ENCODE results near the gene CEP83. TPM values are rescaled to one million over a fixed set of nuclear protein-coding genes. Genes with fewer than 3 reads are reported as not detected.

Gene CEP83, protein sequence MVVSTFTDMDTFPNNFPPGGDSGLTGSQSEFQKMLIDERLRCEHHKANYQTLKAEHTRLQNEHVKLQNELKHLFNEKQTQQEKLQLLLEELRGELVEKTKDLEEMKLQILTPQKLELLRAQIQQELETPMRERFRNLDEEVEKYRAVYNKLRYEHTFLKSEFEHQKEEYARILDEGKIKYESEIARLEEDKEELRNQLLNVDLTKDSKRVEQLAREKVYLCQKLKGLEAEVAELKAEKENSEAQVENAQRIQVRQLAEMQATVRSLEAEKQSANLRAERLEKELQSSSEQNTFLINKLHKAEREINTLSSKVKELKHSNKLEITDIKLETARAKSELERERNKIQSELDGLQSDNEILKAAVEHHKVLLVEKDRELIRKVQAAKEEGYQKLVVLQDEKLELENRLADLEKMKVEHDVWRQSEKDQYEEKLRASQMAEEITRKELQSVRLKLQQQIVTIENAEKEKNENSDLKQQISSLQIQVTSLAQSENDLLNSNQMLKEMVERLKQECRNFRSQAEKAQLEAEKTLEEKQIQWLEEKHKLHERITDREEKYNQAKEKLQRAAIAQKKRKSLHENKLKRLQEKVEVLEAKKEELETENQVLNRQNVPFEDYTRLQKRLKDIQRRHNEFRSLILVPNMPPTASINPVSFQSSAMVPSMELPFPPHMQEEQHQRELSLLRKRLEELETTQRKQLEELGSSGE
- 10 to 100 TPM; 11.2 to 14.8 TPM for total RNA-seq
- 1 to 10 TPM; 3.6 to 6.5 TPM for polyA plus RNA-seq

- H3K9me3 ChIP-seq (ENCODE audit: control insufficient read depth in 1 of 2, low read length in 2 of 2): no peaks in the 10 kb centered on the region
- H3K27me3 ChIP-seq (ENCODE audit: insufficient read depth, low read length): no peaks in the 10 kb centered on the region
- Mint-ChIP-seq H3K36me3 (peaks cover 0 to 5% of the 10 kb centered on the region in 2 donors), H3K27ac (peak within 1 kb of the TSS; percentile 93 to 98 (median 96)), H3K9me3 (no peaks in the 10 kb centered on the region), H3K4me1 (peaks cover 17 to 47% (median 25%) of the 10 kb centered on the region in 4 donors), H3K4me3 (peak within 1 kb of the TSS; percentile 94 to 98 (median 96)), H3K27me3 (peaks cover 8% of the 10 kb centered on the region in 2 donors)
- peak; percentile 93 to 97 (median 95) for DNase-seq
- no peaks in the 10 kb centered on the region for H3K36me3 ChIP-seq (ENCODE audit: insufficient read depth, low read length)
- ChIA-PET CTCF (ENCODE audit: partially characterized antibody) (interaction anchor here (0.8 to 1.2 kb wide), 5 partner anchors 34 to 958 kb away, joined by 3 to 7 read pairs (median 3); no protein-coding TSS in a partner anchor), POLR2A (ENCODE audit: partially characterized antibody) (interaction anchor here (0.7 to 2.7 kb wide), 4 partner anchors 198 to 758 kb away, joined by 3 to 14 read pairs (median 6); partner anchors contain the start of genes FGD6, PLXNC1 and VEZT)
- H3K4me1 ChIP-seq (ENCODE audit: insufficient read depth, low read length): peaks cover 15% of the 10 kb centered on the region
- H3K27ac ChIP-seq (ENCODE audit: low read depth, low read length): peak within 1 kb of the TSS; percentile 82
- peak within 1 kb of the TSS; percentile 89 to 98 for H3K4me3 ChIP-seq (ENCODE audit: low read length in 2 of 2)
- intact Hi-C loops (cut with micrococcal nuclease): loop anchor here (1.0 to 10.0 kb wide), 12 partner anchors 198 to 1533 kb away; partner anchors contain the start of genes CRADD, EEA1, FGD6 and METAP2
Observed at GRCh38 chr12:94459728-94460615, at the start of gene CEP83. Gene CEP83 (minus strand): TSS chr12:94459867. CDS start chr12:94412490, 47,377 bp downstream.

DNA sequence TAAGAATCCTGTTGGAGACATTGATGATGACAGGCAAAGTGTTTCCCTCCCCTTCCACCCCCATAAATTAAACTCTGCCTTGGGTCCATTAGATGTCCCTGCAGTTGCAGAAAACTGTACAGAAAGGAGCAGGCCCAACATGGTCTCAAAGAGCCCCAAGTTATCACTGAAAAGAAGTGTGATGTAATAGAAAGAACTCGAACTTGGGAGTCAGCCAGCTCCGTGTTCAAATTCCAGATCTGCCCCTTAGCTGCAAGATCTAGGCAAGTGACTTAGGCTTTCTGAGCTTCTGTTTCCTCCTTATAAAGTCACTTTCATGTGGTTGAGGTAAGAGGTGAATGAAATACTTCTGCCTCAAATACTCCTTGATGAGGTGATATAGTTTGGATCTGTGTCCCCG, 49.6 kb upstream of the CEP83 start:
- Mint-ChIP-seq H3K27me3 (peaks cover 0 to 1% of the 10 kb centered on the region in 2 donors), H3K36me3 (no peaks in the 10 kb centered on the region), H3K4me1 (no peaks in the 10 kb centered on the region), H3K4me3 (no peak overlapping the region), H3K9me3 (peaks cover 0 to 2% (median 0%) of the 10 kb centered on the region in 8 donors), H3K27ac (no peak overlapping the region)
- H3K9me3 ChIP-seq (ENCODE audit: control insufficient read depth in 1 of 2, low read length in 2 of 2): no peaks in the 10 kb centered on the region
- no peak overlapping the region for H3K4me3 ChIP-seq (ENCODE audit: low read length in 2 of 2)
- H3K36me3 ChIP-seq (ENCODE audit: insufficient read depth, low read length): no peaks in the 10 kb centered on the region
- H3K27me3 ChIP-seq (ENCODE audit: insufficient read depth, low read length): no peaks in the 10 kb centered on the region
- ChIA-PET CTCF (ENCODE audit: partially characterized antibody) (no interaction called here), POLR2A (ENCODE audit: partially characterized antibody) (no interaction called here)
- no peak overlapping the region for H3K27ac ChIP-seq (ENCODE audit: low read depth, low read length)
- intact Hi-C loops (cut with micrococcal nuclease): no loop called here
- no peaks in the 10 kb centered on the region for H3K4me1 ChIP-seq (ENCODE audit: insufficient read depth, low read length)
- DNase-seq: no peak

- no peaks in the 10 kb centered on the region for H3K27me3 ChIP-seq (ENCODE audit: insufficient read depth, low read length)
- Mint-ChIP-seq H3K27me3 (peaks cover 0 to 5% of the 10 kb centered on the region in 2 donors), H3K27ac (no peak overlapping the region), H3K4me3 (no peak overlapping the region), H3K9me3 (peaks cover 0 to 9% (median 7%) of the 10 kb centered on the region in 8 donors), H3K4me1 (no peaks in the 10 kb centered on the region), H3K36me3 (peaks cover 1 to 6% of the 10 kb centered on the region in 2 donors)
- no peak for DNase-seq
- ChIA-PET POLR2A (ENCODE audit: partially characterized antibody) (no interaction called here), CTCF (ENCODE audit: partially characterized antibody) (no interaction called here)
- no peaks in the 10 kb centered on the region for H3K4me1 ChIP-seq (ENCODE audit: insufficient read depth, low read length)
- H3K36me3 ChIP-seq (ENCODE audit: insufficient read depth, low read length): no peaks in the 10 kb centered on the region
- H3K4me3 ChIP-seq (ENCODE audit: low read length in 2 of 2): no peak overlapping the region
- intact Hi-C loops (cut with micrococcal nuclease): no loop called here
- no peak overlapping the region for H3K27ac ChIP-seq (ENCODE audit: low read depth, low read length)
- no peaks in the 10 kb centered on the region for H3K9me3 ChIP-seq (ENCODE audit: control insufficient read depth in 1 of 2, low read length in 2 of 2)
Observed at GRCh38 chr12:94507455-94507854, 47.8 kb upstream of the CEP83 start.

DNA sequence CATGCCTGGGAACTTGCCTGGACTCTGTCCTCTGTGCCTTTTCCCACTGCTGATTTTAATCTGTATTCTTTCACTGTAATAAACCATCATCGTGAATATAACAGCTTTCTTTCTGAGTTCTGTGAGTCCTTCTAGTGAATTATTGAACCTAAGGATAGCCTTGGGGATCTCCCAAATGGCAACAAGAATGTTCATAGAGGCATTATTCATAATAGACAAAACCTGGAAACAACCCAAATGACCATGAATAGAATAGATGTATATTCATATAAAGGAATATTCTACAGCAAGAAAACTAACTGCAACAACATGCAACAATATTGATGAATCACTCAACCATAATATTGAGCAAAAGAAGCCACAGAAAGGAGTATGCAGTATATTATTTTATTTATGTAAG, 44.7 kb upstream of the CEP83 start:
- Histone ChIP-seq H3K27ac (ENCODE audit: low read depth, low read length) (no peak overlapping the region), H3K9me3 (ENCODE audit: control insufficient read depth in 1 of 2, low read length in 2 of 2) (no peaks in the 10 kb centered on the region), H3K4me1 (ENCODE audit: insufficient read depth, low read length) (no peaks in the 10 kb centered on the region), H3K36me3 (ENCODE audit: insufficient read depth, low read length) (no peaks in the 10 kb centered on the region), H3K4me3 (ENCODE audit: low read length in 2 of 2) (no peak overlapping the region), H3K27me3 (ENCODE audit: insufficient read depth, low read length) (no peaks in the 10 kb centered on the region)
- intact Hi-C loops (cut with micrococcal nuclease): no loop called here
- Mint-ChIP-seq H3K9me3 (peaks cover 0 to 24% (median 9%) of the 10 kb centered on the region in 8 donors), H3K27ac (no peak overlapping the region), H3K4me3 (no peak overlapping the region), H3K36me3 (peaks cover 1 to 6% of the 10 kb centered on the region in 2 donors), H3K4me1 (no peaks in the 10 kb centered on the region), H3K27me3 (peaks cover 2 to 5% of the 10 kb centered on the region in 2 donors)
- DNase-seq: no peak
- ChIA-PET CTCF (ENCODE audit: partially characterized antibody) (no interaction called here), POLR2A (ENCODE audit: partially characterized antibody) (no interaction called here)

- no peaks in the 10 kb centered on the region for H3K36me3 ChIP-seq (ENCODE audit: insufficient read depth, low read length)
- no peaks in the 10 kb centered on the region for H3K27me3 ChIP-seq (ENCODE audit: insufficient read depth, low read length)
- no peak overlapping the region for H3K27ac ChIP-seq (ENCODE audit: low read depth, low read length)
- no peaks in the 10 kb centered on the region for H3K4me1 Mint-ChIP-seq
- no peak overlapping the region for H3K27ac Mint-ChIP-seq
- intact Hi-C loops (cut with micrococcal nuclease): no loop called here
- H3K4me3 ChIP-seq (ENCODE audit: low read length in 2 of 2): no peak overlapping the region
- H3K36me3 Mint-ChIP-seq: peaks cover 1 to 6% of the 10 kb centered on the region in 2 donors
- H3K9me3 ChIP-seq (ENCODE audit: control insufficient read depth in 1 of 2, low read length in 2 of 2): no peaks in the 10 kb centered on the region
- peaks cover 0 to 26% (median 10%) of the 10 kb centered on the region in 8 donors for H3K9me3 Mint-ChIP-seq
- no peaks in the 10 kb centered on the region for H3K4me1 ChIP-seq (ENCODE audit: insufficient read depth, low read length)
- no peak overlapping the region for H3K4me3 Mint-ChIP-seq
- peaks cover 2 to 5% of the 10 kb centered on the region in 2 donors for H3K27me3 Mint-ChIP-seq
- DNase-seq: no peak
- CTCF ChIA-PET (ENCODE audit: partially characterized antibody): no interaction called here
- POLR2A ChIA-PET (ENCODE audit: partially characterized antibody): no interaction called here
Observed at GRCh38 chr12:94503619-94504018, 44.0 kb upstream of the CEP83 start.

- H3K4me3 Mint-ChIP-seq: no peak overlapping the region
- H3K9me3 Mint-ChIP-seq: peaks cover 0 to 33% (median 21%) of the 10 kb centered on the region in 8 donors
- no peaks in the 10 kb centered on the region for H3K36me3 ChIP-seq (ENCODE audit: insufficient read depth, low read length)
Observed at GRCh38 chr12:94500831-94501567, 41.3 kb upstream of the CEP83 start.

More at GRCh38 chr12:94500831-94501567, 41.3 kb upstream of the CEP83 start:
- DNase-seq: no peak
- intact Hi-C loops (cut with micrococcal nuclease): no loop called here
- peaks cover 4 to 10% of the 10 kb centered on the region in 2 donors for H3K27me3 Mint-ChIP-seq
- Histone ChIP-seq H3K4me1 (ENCODE audit: insufficient read depth, low read length) (no peaks in the 10 kb centered on the region), H3K27me3 (ENCODE audit: insufficient read depth, low read length) (no peaks in the 10 kb centered on the region), H3K27ac (ENCODE audit: low read depth, low read length) (no peak overlapping the region), H3K9me3 (ENCODE audit: control insufficient read depth in 1 of 2, low read length in 2 of 2) (no peaks in the 10 kb centered on the region), H3K4me3 (ENCODE audit: low read length in 2 of 2) (no peak overlapping the region)
- CTCF ChIA-PET (ENCODE audit: partially characterized antibody): no interaction called here
- POLR2A ChIA-PET (ENCODE audit: partially characterized antibody): no interaction called here
- H3K36me3 Mint-ChIP-seq: peaks cover 1 to 6% of the 10 kb centered on the region in 2 donors
- H3K4me1 Mint-ChIP-seq: no peaks in the 10 kb centered on the region
- H3K27ac Mint-ChIP-seq: no peak overlapping the region
